Putamen (tissue), 1 donor: ENCODE results near the gene SLC7A5.
"Not testable (repeated sequence)": the region's sequence is repeated elsewhere in the genome, so short reads cannot be mapped to it uniquely, and the experiment has no call there.

Experiments used
- DNase-seq: peaks from one replicate; pipeline ENCODE4 v3.0.0-alpha.2; 2016; ENCODE audit warnings: low spot score

Gene SLC7A5

GRCh38 chr16:87888346-87888745, 19.0 kb upstream of the SLC7A5 start:
- not testable (repeated sequence) for DNase-seq

GRCh38 chr16:87887931-87888330, 18.6 kb upstream of the SLC7A5 start:
- DNase-seq = not testable (repeated sequence)

DNA sequence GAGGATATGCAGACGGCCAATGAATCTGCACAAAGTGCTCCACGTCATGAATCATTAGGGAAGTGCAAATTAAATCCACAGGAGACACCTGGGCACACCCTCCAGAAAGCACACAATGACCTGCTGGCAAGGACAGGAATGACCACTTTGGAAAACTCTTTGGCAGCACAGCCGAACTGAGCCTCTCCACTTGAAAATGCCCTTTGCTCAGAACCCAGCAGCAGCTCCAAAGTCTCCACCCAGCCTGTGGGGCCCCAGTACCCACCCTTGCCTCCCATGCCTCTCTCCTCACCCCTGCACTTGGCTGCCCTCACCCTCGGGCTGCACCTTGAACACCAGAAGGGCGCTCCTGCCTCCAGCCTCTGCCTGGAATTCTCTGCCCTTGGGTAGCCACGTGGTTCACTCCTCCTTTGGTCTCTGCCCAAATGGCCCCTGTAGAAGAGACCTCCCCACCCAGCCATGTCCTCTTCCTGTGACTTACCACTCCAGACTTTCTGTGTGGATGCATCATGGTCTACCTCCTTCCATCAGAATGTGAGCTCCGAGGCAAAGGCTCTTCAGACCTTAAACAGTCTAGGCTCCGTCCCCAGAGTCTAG, 16.2 kb upstream of the SLC7A5 start:
- DNase-seq = not testable (repeated sequence)

DNA sequence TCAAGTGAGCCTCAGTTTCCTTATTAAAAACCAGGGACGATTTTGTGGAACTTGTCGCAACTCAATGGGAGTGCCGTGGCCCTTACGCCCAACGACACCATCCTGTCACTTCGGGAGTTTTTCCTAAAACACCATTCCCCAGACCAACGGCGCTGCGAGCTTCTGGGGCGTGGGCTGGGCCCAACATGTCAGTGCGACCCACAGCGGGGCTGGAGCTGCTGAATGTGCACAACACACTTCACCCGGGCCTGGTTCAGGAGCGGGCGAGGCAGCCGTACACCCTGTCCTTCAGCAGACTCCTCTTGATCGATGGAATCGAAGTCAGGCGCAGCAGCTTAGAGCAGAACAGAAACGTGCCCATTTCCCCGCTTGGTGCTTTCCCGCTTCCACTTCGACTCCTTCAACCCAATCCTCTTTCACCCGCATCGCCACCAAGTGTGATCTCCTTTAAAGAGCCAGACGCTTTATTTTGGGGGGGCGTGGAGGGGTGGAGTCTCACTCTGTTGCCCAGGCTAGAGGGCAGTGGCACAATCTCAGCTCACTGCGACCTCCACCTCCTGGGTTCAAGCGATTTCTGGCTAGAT, 13.2 kb upstream of the SLC7A5 start:
- no peak for DNase-seq

DNA sequence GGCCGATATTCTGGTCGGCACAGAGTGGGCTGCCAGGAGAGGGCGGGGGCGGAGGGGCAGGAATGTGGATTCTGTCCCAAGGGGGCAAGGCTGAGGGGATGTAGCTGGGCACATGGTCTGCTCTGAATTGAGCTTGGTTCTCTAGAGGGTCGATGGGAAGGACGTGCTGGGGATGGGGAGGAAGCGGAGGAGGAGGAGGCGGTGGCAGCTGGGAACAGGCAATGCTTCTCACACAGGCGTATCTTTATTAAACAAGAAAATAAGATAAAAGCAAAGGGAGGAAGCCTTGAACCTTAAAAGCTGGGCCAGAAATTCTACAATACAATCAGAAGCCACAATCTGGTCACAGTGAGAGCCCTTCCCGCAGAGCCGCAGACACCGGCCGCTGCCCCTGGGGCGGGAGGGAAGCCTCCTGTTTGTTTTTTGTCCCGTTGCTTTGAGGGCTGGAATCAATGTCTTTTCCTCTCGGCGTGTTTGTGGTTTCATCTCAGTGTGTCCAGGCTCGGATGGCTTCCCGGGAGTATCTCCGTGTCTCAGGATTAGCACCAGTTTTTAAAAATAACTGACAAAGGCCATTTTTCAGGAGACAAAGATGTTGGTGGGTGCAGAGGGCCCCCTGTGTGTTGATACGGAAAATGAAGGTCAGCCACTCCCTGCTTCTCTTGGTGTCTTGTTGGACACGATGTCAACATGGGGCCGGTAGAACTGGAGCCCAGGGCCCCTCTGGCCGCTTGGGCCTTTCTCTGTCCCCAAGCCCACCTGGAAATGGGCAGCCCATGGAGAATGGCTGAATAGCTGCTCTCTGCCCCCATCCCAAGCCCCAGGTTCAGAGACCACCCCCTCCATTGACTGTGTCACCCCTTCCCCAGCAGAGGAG, 12.3 kb upstream of the SLC7A5 start:
- DNase-seq = no peak

DNA sequence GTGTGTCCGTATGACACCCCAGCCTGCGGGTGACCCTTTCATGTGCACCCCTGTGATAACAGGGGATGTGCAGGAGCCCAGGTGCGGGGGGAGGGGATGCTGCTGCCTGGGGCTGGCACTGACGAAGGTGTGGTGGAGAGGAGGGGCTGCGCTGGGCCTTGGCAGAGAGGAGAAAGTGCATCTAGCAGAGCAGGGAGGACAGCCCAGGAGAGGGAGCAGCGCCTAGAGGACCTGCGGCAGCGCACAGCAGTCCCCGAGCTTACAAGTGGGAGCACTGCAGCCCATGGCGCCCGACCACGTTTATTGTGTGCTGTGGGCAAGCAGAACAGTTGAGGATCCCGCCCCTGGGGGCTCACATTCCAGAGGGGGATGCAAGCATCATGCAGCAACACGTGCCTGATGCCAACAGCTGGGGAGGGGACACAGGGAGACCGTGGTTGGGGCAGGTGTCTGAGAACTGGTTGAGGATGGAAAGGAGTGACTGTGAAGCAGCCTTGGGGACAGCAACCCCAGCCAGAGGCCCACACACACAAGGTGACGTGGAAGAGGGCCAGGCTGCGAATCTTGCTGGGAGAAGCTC, 10.9 kb upstream of the SLC7A5 start:
- no peak for DNase-seq

DNA sequence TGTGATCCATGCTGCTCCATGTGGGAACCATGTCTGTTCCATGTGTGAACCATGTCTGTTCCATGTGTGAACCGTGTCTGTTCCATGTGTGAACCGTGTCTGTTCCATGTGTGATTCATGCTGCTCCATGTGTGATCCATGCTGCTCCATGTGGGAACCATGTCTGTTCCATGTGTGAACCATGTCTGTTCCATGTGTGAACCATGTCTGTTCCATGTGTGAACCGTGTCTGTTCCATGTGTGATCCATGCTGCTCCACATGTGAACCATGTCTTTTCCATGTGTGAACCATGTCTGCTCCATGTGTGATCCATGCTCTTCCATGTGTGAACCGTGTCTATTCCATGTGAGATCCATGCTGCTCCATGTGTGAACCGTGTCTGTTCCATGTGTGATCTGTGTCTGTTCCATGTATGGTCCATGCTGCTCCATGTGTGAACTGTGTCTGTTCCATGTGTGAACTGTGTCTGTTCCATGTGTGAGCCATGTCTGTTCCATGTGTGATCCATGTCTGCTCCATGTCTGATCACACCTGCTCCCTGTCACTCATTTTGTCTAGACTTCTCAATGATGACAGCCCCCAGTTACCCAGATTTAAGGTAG, 10.2 kb upstream of the SLC7A5 start:
- not testable (repeated sequence) for DNase-seq

GRCh38 chr16:87878704-87879103, 9.4 kb upstream of the SLC7A5 start:
- no peak for DNase-seq

DNA sequence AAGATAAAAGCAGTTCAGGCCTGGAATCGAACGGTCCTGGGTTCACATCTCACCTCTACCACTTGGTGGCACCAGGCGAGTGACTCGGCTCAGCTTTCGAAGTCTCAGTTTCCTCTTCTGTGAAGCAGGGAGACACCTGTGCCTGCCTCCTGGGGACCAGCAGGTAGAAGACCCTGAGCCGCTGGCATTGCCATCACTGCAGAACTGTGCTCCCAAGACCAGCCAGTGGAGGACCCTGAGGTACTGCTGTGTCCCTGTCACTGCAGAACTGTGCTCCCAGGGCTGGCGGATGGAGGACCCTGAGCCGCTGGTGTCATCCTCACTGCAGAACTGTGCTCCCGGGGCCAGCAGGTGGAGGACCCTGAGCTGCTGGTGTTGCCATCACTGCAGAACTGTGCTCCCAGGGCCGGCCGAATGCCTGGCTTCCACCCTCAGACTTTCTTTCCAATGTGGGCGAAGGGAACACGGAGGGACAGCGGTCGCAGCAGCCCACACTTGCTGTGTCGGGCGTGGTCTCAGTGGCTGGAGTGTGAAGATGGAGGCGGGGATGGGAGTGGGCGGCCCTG, 8.7 kb upstream of the SLC7A5 start:
- no peak for DNase-seq

DNA sequence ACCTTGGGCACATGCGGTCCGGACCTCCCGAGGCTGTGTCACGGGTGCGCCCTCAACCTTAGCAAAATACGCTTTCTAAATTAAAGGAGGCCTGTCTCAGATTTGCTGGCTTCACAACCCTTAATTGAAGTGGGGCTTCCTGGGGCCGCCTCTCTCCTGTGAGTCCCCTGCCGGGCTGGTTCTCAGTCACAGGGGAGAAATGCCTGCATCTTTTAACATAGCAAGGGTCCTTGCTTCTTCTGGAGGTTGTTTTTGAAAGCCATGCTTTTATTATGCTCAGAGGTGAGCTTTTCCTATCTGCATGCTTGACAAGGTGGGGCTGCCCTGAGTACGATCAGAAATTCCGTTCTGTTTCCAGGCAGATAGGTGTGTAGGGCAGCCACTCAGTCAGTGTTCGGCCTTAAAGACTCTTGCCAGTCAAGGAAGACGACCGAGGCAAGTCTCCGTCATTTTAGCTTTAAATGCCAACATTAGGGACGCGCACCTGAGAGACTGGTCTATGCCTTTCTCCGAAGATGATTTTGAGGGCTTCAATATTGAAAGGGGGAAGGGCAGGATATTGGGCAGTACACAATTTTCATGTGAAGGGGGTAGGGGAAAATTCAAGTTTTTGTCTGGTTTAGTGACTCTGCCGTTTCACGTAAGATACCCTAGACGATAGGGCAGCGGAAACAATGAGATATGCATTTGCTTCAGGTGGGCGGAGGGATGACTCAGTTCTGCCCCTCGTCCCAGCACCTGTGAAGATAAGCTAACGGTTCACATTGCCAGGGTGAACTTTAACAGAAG, 5.5 kb upstream of the SLC7A5 start:
- DNase-seq = no peak

DNA sequence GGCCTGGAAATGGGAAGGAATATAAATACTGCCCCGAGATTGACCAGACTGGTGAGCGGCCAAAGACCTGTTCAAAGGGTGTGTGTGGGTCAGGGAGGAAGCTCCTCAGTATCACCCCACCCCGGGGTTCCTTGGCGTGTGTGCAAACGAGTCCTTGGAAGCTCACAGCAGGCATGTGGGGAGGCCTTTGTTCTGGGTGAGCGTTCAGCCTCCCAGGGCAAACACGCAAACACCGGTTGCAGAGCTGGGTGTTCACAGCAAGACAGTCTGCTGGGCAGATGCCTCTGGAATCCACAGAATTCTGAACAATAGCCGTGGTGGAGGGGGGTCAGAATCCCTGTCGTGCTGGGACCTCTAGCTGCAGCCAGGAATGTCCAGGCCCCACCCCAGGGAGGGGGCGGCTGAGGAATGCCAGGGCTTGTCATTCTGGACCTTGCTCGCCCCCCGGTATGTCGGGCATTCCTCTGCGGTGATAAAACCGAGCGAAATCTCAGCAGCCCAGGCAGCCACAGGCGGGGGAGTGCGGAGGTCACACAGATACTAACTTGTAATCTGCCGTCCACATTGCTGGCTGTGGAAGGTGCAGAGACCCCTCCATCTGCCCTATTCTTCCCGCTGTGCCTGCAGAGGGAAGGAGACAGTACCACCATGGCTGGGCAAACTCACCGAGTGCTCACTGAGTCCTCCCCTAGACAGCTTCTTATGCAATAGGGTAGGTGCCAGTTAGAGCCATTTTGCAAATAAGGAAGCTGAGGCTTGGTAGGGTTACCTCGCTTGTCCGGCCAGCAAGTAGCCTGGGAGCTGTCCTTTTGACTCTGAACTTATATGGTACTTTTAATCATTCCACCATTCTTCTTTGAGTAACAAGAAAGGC, 1.3 kb upstream of the SLC7A5 start:
- DNase-seq = not testable (repeated sequence)

GRCh38 chr16:87869879-87870417, 641 bp upstream of the SLC7A5 start:
- not testable (repeated sequence) for DNase-seq

GRCh38 chr16:87868254-87869029, 865 bp downstream of the SLC7A5 start:
- DNase-seq = peak; percentile 50

DNA sequence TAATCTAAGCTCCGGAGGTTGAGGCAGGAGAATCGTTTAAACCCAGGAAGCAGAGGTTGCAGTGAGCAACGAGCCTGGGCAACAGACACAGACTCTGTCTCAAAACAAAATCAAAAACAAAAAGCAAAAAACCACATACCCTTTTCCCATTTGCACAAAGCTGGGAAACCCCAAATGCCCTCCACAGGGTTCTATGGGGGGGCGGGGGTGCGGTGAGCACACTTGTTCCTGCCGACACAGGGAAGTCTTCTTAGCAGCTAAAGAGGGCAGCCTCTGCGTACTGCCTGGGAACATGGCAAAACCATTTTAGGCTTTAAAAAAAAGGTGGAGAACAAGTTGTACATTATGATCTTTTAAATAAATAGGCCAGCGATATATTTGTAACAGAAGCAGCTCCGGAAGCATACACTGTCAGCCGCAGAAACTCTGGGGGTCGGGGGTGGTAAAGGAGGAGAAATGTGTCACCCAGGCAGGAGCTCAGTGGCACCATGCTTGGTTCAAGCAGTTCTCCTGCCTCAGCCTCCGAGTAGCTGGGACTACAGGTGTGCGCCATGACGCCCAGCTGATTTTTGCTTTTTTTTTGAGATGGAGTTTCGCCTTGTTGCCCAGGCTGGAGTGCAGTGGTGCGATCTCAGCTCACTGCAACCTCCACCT, 3.3 kb downstream of the SLC7A5 start:
- DNase-seq = not testable (repeated sequence)

- no peak for DNase-seq
Measured at GRCh38 chr16:87864331-87864989, 4.8 kb downstream of the SLC7A5 start.

- not testable (repeated sequence) for DNase-seq
Measured at GRCh38 chr16:87863327-87863635, 6.0 kb downstream of the SLC7A5 start.

- DNase-seq = not testable (repeated sequence)
Measured at GRCh38 chr16:87862597-87863326, 6.5 kb downstream of the SLC7A5 start.
